Activated naive CD4-positive, alpha-beta T cell treated with anti-CD3 and anti-CD28 coated beads for 36 hours (primary cell): ENCODE results near the gene PLEKHA6. TPM values are rescaled to one million over a fixed set of nuclear protein-coding genes. Genes with fewer than 3 reads are reported as not detected.
"Not testable (repeated sequence)": the region's sequence is repeated elsewhere in the genome, so short reads cannot be mapped to it uniquely, and the experiment has no call there.

Source experiments
- CTCF ChIA-PET: fragments of 350-600 bp; sonication (Branson Sonifier 250); formaldehyde crosslinking; loops from one replicate; lab custom pipeline; 2021; ENCODE audit warnings: antibody characterized with exemption; lab: Charles Lee
- DNase-seq: peaks from one replicate; pipeline ENCODE4 v3.0.0-alpha.2; 2020
- H3K27ac Mint-ChIP-seq: one replicate; pipeline ENCODE4 v1.8.0; 2021; ENCODE audit warnings: mild to moderate bottlenecking, mixed read lengths
- H3K27me3 Mint-ChIP-seq: one replicate; pipeline ENCODE4 v1.8.0; 2021; ENCODE audit warnings: low read depth, mixed read lengths
- H3K36me3 Mint-ChIP-seq: one replicate; pipeline ENCODE4 v1.8.0; 2021; ENCODE audit warnings: low read depth, mixed read lengths
- H3K4me1 Mint-ChIP-seq: one replicate; pipeline ENCODE4 v1.8.0; 2021; ENCODE audit warnings: low read depth, mixed read lengths
- H3K4me3 Mint-ChIP-seq: one replicate; pipeline ENCODE4 v1.8.0; 2021; ENCODE audit warnings: mild to moderate bottlenecking, moderate library complexity, mixed read lengths
- H3K9me3 Mint-ChIP-seq: one replicate; pipeline ENCODE4 v1.8.0; 2021; ENCODE audit warnings: mixed read lengths
- intact Hi-C: fragments of 100-400 bp; cut with micrococcal nuclease; formaldehyde crosslinking; loops from one replicate; pipeline ENCODE4 v1.15.1; 2023
- total RNA-seq, 2 experiments: library from RNA; stranded (reverse); gene quantifications; one replicate each; pipeline ENCODE4 v1.2.3, GENCODE V29; 2021

Gene PLEKHA6
- total RNA-seq, 2 experiments from 2014 or later = 0.17 to 0.52 TPM

DNA sequence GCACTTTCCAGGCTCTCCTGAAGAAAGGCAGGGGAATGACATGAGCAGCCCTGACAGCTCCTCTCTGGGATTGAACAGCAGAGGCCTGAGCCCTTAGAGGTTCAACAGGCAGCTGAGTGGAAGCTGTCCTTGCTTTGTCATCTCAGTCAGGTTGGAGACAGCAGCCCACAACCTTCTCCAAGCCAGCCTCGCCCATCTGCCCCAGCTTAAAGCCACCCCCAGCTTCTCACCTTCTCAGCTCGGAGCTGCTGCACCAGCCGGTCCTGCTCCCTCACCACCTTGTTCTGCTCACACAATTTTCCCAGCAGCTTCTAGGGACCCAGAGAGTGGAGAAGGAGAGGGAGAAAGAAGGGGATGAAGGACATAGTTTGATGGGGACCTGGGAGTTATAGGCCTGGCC is 110.8 kb downstream of the PLEKHA6 start:
- no peaks in the 10 kb centered on the region for H3K4me1 Mint-ChIP-seq
- H3K9me3 Mint-ChIP-seq = no peaks in the 10 kb centered on the region
- no peak for DNase-seq
- no peak overlapping the region for H3K27ac Mint-ChIP-seq
- H3K36me3 Mint-ChIP-seq = no peaks in the 10 kb centered on the region
- H3K27me3 Mint-ChIP-seq = no peaks in the 10 kb centered on the region
- no peak overlapping the region for H3K4me3 Mint-ChIP-seq
- CTCF ChIA-PET = interaction anchor here (1.0 to 1.7 kb wide), 2 partner anchors 9 to 86 kb away, joined by 4 to 9 read pairs; no protein-coding TSS in a partner anchor
- intact Hi-C loops = no loop called here

DNA sequence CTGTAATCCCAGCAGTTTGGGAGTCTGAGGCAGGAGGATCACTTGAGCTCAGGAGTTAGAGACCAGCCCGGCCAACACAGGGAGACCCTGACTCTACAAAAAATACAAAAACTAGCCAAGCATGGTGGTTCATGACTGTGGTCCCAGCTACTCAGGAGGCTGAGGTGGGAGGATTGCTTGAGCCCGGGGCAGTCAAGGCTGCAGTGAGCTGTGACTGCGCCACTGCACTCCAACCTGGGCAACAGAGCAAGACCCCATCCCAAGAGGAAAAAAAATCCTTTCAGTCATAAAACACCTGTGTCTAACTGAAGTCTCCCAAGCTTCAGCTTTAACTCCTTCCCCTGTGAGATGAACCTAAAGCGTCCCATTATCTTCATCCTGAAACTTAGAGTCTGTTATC is 112.9 kb downstream of the PLEKHA6 start:
- CTCF ChIA-PET = no interaction called here
- intact Hi-C loops = no loop called here

GRCh38 chr1:204242920-204243319 is 116.8 kb downstream of the PLEKHA6 start:
- CTCF ChIA-PET = interaction anchor here (1.3 kb wide), 1 partner anchor 29 kb away, joined by 3 read pairs; the partner anchor contains the start of gene GOLT1A
- Mint-ChIP-seq H3K27ac (no peak overlapping the region), H3K9me3 (no peaks in the 10 kb centered on the region), H3K27me3 (no peaks in the 10 kb centered on the region), H3K4me1 (no peaks in the 10 kb centered on the region), H3K4me3 (no peak overlapping the region), H3K36me3 (no peaks in the 10 kb centered on the region)
- DNase-seq = no peak
- intact Hi-C loops = no loop called here

More for the DNA sequence above, 112.9 kb downstream of the PLEKHA6 start:
- Mint-ChIP-seq H3K36me3 (no peaks in the 10 kb centered on the region), H3K27me3 (no peaks in the 10 kb centered on the region), H3K27ac (no peak overlapping the region), H3K4me1 (no peaks in the 10 kb centered on the region), H3K9me3 (no peaks in the 10 kb centered on the region), H3K4me3 (no peak overlapping the region)
- no peak for DNase-seq

GRCh38 chr1:204241914-204242313 is 117.8 kb downstream of the PLEKHA6 start:
- no peaks in the 10 kb centered on the region for H3K4me1 Mint-ChIP-seq
- H3K9me3 Mint-ChIP-seq = no peaks in the 10 kb centered on the region
- DNase-seq = no peak
- H3K27ac Mint-ChIP-seq = no peak overlapping the region
- H3K4me3 Mint-ChIP-seq = no peak overlapping the region
- H3K36me3 Mint-ChIP-seq = no peaks in the 10 kb centered on the region
- intact Hi-C loops = no loop called here
- no peaks in the 10 kb centered on the region for H3K27me3 Mint-ChIP-seq
- CTCF ChIA-PET = interaction anchor here (1.3 kb wide), 1 partner anchor 28 kb away, joined by 3 read pairs; the partner anchor contains the start of gene GOLT1A

DNA sequence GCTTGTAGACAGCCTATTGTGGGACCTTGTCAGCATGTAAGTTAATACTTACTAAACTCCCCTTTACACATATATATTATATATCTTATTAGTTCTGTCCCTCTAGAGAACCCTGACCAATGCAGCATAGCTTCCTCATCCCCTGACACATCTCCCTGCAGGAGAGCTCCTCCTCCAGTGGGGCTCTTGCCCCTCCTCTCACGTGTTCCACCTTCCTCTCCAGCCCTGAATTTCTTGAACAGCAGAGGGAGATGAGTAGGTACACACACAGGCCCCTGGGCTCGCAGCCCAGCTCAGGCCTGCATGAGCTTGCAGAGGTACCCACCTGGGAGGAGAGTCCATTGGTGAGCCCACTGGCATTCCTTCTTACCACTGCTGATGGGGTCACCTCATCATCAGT is 118.7 kb downstream of the PLEKHA6 start:
- Mint-ChIP-seq H3K36me3 (no peaks in the 10 kb centered on the region), H3K9me3 (no peaks in the 10 kb centered on the region), H3K4me1 (no peaks in the 10 kb centered on the region), H3K4me3 (no peak overlapping the region), H3K27ac (no peak overlapping the region), H3K27me3 (peaks cover 2% of the 10 kb centered on the region)
- DNase-seq = no peak
- CTCF ChIA-PET = interaction anchor here (0.6 kb wide), 1 partner anchor 1100 kb away, joined by 3 read pairs; no protein-coding TSS in a partner anchor
- intact Hi-C loops = no loop called here

- intact Hi-C loops = no loop called here
- H3K36me3 Mint-ChIP-seq = no peaks in the 10 kb centered on the region
- CTCF ChIA-PET = no interaction called here
- H3K4me1 Mint-ChIP-seq = no peaks in the 10 kb centered on the region
- H3K27me3 Mint-ChIP-seq = peaks cover 3% of the 10 kb centered on the region
- no peak for DNase-seq
- no peak overlapping the region for H3K4me3 Mint-ChIP-seq
- H3K27ac Mint-ChIP-seq = no peak overlapping the region
- H3K9me3 Mint-ChIP-seq = no peaks in the 10 kb centered on the region
These were observed 119.5 kb downstream of the PLEKHA6 start for GRCh38 chr1:204240233-204240632.

DNA sequence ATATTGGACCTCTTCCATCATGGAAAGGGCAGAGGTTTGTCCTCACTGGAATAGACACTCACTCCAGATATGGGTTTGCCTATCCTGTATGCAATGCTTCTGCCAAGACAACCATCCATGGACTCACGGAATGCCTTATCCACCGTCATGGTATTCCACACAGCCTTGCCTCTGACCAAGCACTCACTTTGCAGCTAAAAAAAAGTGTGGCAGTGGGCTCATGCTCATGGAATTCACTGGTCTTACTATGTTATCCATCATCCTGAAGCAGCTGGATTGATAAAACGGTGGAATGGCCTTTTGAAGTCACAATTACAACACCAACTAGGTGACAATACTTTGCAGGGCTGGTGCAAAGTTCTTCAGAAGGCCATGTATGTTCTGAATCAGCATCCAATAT is 120.3 kb downstream of the PLEKHA6 start:
- H3K27ac Mint-ChIP-seq, H3K36me3 Mint-ChIP-seq, H3K27me3 Mint-ChIP-seq, intact Hi-C loops, H3K4me1 Mint-ChIP-seq, DNase-seq, H3K9me3 Mint-ChIP-seq, H3K4me3 Mint-ChIP-seq: not testable (repeated sequence)
- CTCF ChIA-PET = interaction anchor here (0.6 kb wide), 1 partner anchor 548 kb away, joined by 3 read pairs; no protein-coding TSS in a partner anchor

GRCh38 chr1:204238520-204238919 is 121.2 kb downstream of the PLEKHA6 start:
- H3K36me3 Mint-ChIP-seq, H3K4me3 Mint-ChIP-seq, H3K27me3 Mint-ChIP-seq, DNase-seq, H3K4me1 Mint-ChIP-seq, intact Hi-C loops, H3K27ac Mint-ChIP-seq, H3K9me3 Mint-ChIP-seq, CTCF ChIA-PET: not testable (repeated sequence)

GRCh38 chr1:204237515-204237914 is 122.2 kb downstream of the PLEKHA6 start:
- DNase-seq, H3K36me3 Mint-ChIP-seq, H3K27me3 Mint-ChIP-seq, H3K9me3 Mint-ChIP-seq, H3K4me3 Mint-ChIP-seq, intact Hi-C loops, H3K4me1 Mint-ChIP-seq, H3K27ac Mint-ChIP-seq: not testable (repeated sequence)
- CTCF ChIA-PET = interaction anchor here (1.0 kb wide), 1 partner anchor 126 kb away, joined by 3 read pairs; no protein-coding TSS in a partner anchor

DNA sequence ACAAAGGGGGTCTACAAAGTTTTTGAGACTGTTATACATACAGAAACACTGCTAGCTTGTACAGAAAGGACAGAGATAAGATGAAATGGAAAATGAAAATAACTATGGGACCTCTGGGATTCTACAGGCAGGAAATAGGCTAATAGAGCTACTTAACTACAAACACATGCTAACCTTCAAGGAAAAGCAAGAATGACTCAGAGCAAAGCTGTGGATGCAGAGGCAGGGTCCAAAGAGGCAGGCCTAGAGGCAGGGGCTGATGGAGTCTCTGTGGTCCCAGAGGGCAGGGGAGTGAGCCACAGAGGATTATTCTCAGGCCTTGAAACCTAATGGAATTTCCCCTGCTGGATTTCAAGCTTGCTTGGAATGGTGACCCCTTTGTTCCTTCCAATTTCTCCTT is 127.2 kb downstream of the PLEKHA6 start:
- Mint-ChIP-seq H3K4me3 (no peak overlapping the region), H3K9me3 (no peaks in the 10 kb centered on the region), H3K27me3 (peaks cover 3% of the 10 kb centered on the region), H3K36me3 (no peaks in the 10 kb centered on the region), H3K27ac (no peak overlapping the region), H3K4me1 (no peaks in the 10 kb centered on the region)
- intact Hi-C loops = no loop called here
- no peak for DNase-seq
- CTCF ChIA-PET = interaction anchor here (1.2 kb wide), 1 partner anchor 26 kb away, joined by 5 read pairs; no protein-coding TSS in a partner anchor

- CTCF ChIA-PET = interaction anchor here (1.8 to 3.0 kb wide), 2 partner anchors 24 to 133 kb away, joined by 10 to 12 read pairs; no protein-coding TSS in a partner anchor
These were observed 129.5 kb downstream of the PLEKHA6 start for GRCh38 chr1:204230211-204230610.

DNA sequence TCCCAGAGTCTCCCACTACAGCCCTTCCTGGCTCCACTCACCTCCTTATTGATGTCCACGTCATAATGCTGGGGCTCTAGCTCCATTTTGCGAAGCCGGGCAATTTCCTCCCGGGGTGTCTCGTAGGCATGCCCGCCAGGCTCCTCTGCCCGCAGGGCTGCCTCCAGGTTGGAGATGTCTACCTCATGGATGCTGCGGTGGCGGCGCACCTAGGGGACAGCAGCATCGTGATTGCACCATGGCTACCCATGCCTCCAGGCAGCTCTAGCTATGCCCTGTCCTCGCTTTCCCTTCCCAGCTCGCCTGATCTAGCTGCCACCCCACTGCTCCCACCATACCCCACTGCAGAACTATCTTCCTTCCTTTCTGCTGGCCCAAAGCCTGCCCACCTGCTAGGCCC is 130.8 kb downstream of the PLEKHA6 start:
- H3K4me1 Mint-ChIP-seq = no peaks in the 10 kb centered on the region
- no peak for DNase-seq
- H3K36me3 Mint-ChIP-seq = no peaks in the 10 kb centered on the region
- no peaks in the 10 kb centered on the region for H3K9me3 Mint-ChIP-seq
- no peak overlapping the region for H3K27ac Mint-ChIP-seq
- H3K27me3 Mint-ChIP-seq = no peaks in the 10 kb centered on the region
- intact Hi-C loops = no loop called here
- CTCF ChIA-PET = interaction anchor here (1.2 to 3.0 kb wide), 4 partner anchors 22 to 274 kb away, joined by 3 to 12 read pairs (median 7); no protein-coding TSS in a partner anchor
- H3K4me3 Mint-ChIP-seq = no peak overlapping the region

More at GRCh38 chr1:204230211-204230610, 129.5 kb downstream of the PLEKHA6 start:
- Mint-ChIP-seq H3K36me3 (no peaks in the 10 kb centered on the region), H3K27ac (no peak overlapping the region), H3K27me3 (no peaks in the 10 kb centered on the region), H3K4me3 (no peak overlapping the region), H3K4me1 (no peaks in the 10 kb centered on the region), H3K9me3 (no peaks in the 10 kb centered on the region)
- DNase-seq = no peak
- intact Hi-C loops = no loop called here
